Spleen (tissue), 11 donors: ENCODE data around the gene UBE2N. TPM values are rescaled to one million over a fixed set of nuclear protein-coding genes. Genes with fewer than 3 reads are reported as not detected.

Source experiments
- DNase-seq: peaks from one replicate; pipeline ENCODE4 v3.0.0-alpha.2; 2020
- H3K27ac ChIP-seq, 8 donors: fragments of 200-600 bp; sonication (generic) in 7 of 8; 1 replicate in 4 of 8; 2 replicates in 4 of 8; pipeline versions ENCODE4 v1.5.0 to v1.8.0; 2016 to 2021; ENCODE audit warnings: inconsistent platforms in 4 of 8, mild to moderate bottlenecking in 4 of 8, moderate library complexity in 1 of 8
- H3K27me3 ChIP-seq, 7 donors: fragments of 200-600 bp; sonication (generic) in 6 of 7; replicated peaks in 1 of 7; 1 replicate in 4 of 7; 2 replicates in 3 of 7; pipeline versions ENCODE4 v1.5.0 to v1.8.0; 2016 to 2021; ENCODE audit warnings: inconsistent platforms in 3 of 7, mild to moderate bottlenecking in 1 of 7
- H3K36me3 ChIP-seq, 6 donors: fragments of 200-600 bp; sonication (generic) in 5 of 6; 1 replicate in 4 of 6; 2 replicates in 2 of 6; pipeline versions ENCODE4 v1.5.0 to v1.8.0; 2016 to 2021; ENCODE audit warnings: inconsistent platforms in 2 of 6
- H3K4me1 ChIP-seq, 6 donors: fragments of 200-600 bp; sonication (generic) in 5 of 6; 1 replicate in 3 of 6; 2 replicates in 3 of 6; pipeline versions ENCODE4 v1.5.0 to v1.8.0; 2016 to 2021; ENCODE audit warnings: inconsistent platforms in 3 of 6
- H3K4me3 ChIP-seq, 8 donors: fragments of 200-600 bp; sonication (generic) in 7 of 8; 1 replicate in 4 of 8; 2 replicates in 4 of 8; pipeline versions ENCODE4 v1.5.0 to v1.8.0; 2016 to 2021; ENCODE audit warnings: inconsistent platforms in 4 of 8, mild to moderate bottlenecking in 4 of 8, moderate library complexity in 2 of 8
- H3K9me3 ChIP-seq, 8 donors: fragments of 200-600 bp; sonication (generic) in 7 of 8; 1 replicate in 4 of 8; 2 replicates in 4 of 8; pipeline versions ENCODE4 v1.5.0 to v1.8.0; 2016 to 2021; ENCODE audit warnings: inconsistent platforms in 4 of 8
- CTCF ChIP-seq, 11 experiments: fragments of 200-600 bp in 7 of 11; fragments of 450-650 bp in 4 of 11; sonication (generic) in 4 of 11; IDR thresholded peaks in 8 of 11; conservative IDR thresholded peaks in 3 of 11; 1 replicate in 7 of 11; 2 replicates in 4 of 11; pipeline versions ENCODE4 v1.4.0 to v1.8.0; 2016 to 2021; ENCODE audit warnings: antibody characterized with exemption in 11 of 11, inconsistent platforms in 4 of 11, mild to moderate bottlenecking in 1 of 11
- POLR2A ChIP-seq, 3 donors: fragments of 450-650 bp; IDR thresholded peaks; one replicate each; pipeline ENCODE4 v1.5.1; 2017; ENCODE audit warnings: antibody characterized with exemption in 3 of 3, mild to moderate bottlenecking in 1 of 3
- POLR2AphosphoS5 ChIP-seq, 3 donors: sonication (generic); formaldehyde crosslinking; IDR thresholded peaks; one replicate each; pipeline ENCODE4 v1.5.1; 2017; ENCODE audit warnings: antibody characterized with exemption in 3 of 3
- WGBS, 5 donors: extraction: QIAGEN DNeasy Blood & Tissue Kit in 3 of 5; methylation state at CpG; one replicate each; pipeline versions ENCODE4 v1.1.5 to v1.1.7; 2013 to 2018; 5-methylcytosine and 5-hydroxymethylcytosine counted together
- intact Hi-C: fragments of 100-400 bp; cut with DNase I; formaldehyde crosslinking; loops from one replicate; pipeline ENCODE4 v1.15.0; 2023; ENCODE audit warnings: low total_unique reads
- polyA plus RNA-seq, 3 donors: library from polyadenylated mRNA; stranded (reverse); fragments of 200-250 nt; gene quantifications; one replicate each; pipeline ENCODE4 v1.2.1, GENCODE V29; 2013
- total RNA-seq, 7 donors: library from RNA; depleted of rRNA in 3 of 7; stranded (reverse); fragments of >200 nt in 3 of 7; fragmentation: NEBNext Ultra II Directional in 4 of 7; extraction: Animal tissue kit (Norgen Biotek cat#: 25700) in 4 of 7; gene quantifications; one replicate each; pipeline versions ENCODE4 v1.1.0 to v1.2.1, GENCODE V29; 2016 to 2021
- donor health status: healthy with polysubstance abuse.
- donor health status: DM: no; HTN: no; CAD: no; lungs with moderate emphysema.
- donor health status: DM: no; HTN: no; CAD: no.
- donor health status: Bipolar disorder and iron deficiency.
- donor health status: healthy.
- donor health status: DM: no; HTN: no; CAD: no.
- donor health status: DM: yes; HTN: yes; CAD: no.

Gene UBE2N
- total and polyA plus RNA-seq, 10 donors, result 33.5 to 84.4 (median 63.0) TPM

GRCh38 chr12:93407963-93408283, 33.8 kb downstream of the UBE2N start:
- 84 to 94% (median 86%) methylated on average over 2 of the region's 2 CpGs for WGBS, 5 donors
- H3K36me3 ChIP-seq, result peaks cover 3 to 72% (median 33%) of the 10 kb centered on the region in 6 donors
- no peak overlapping the region for H3K4me3 ChIP-seq
- intact Hi-C loops, result no loop called here
- H3K9me3 ChIP-seq, result no peaks in the 10 kb centered on the region
- H3K4me1 ChIP-seq, result peaks cover under 1 to 24% (median 9%) of the 10 kb centered on the region in 6 donors
- TF ChIP-seq POLR2A (IDR thresholded peaks at IDR 0.05) (no peak), POLR2AphosphoS5 (IDR thresholded peaks at IDR 0.05) (no peak)
- H3K27ac ChIP-seq, result peak overlapping the region in 1 of 8 donors; percentile 9
- no peaks in the 10 kb centered on the region for H3K27me3 ChIP-seq
- DNase-seq, result no peak

- DNase-seq, result no peak
- peaks cover 3 to 78% (median 33%) of the 10 kb centered on the region in 6 donors for H3K36me3 ChIP-seq
- WGBS, 5 donors, result 81 to 85% (median 82%) methylated on average over 6 of the region's 6 CpGs
- H3K27ac ChIP-seq, result peak overlapping the region in 1 of 8 donors; percentile 9
- no peaks in the 10 kb centered on the region for H3K27me3 ChIP-seq
- no peak for TF ChIP-seq CTCF (IDR thresholded peaks at IDR 0.05 in 8 of 11, conservative IDR thresholded peaks at IDR 0.05 in 3 of 11)
- no peak for TF ChIP-seq POLR2A (IDR thresholded peaks at IDR 0.05)
- TF ChIP-seq POLR2AphosphoS5 (IDR thresholded peaks at IDR 0.05), result no peak
- intact Hi-C loops, result no loop called here
- no peak overlapping the region for H3K4me3 ChIP-seq
- H3K4me1 ChIP-seq, result peaks cover 0 to 18% (median 3%) of the 10 kb centered on the region in 6 donors
- no peaks in the 10 kb centered on the region for H3K9me3 ChIP-seq
These were observed 34.4 kb downstream of the UBE2N start for GRCh38 chr12:93407054-93407962.

GRCh38 chr12:93404961-93405849, 36.5 kb downstream of the UBE2N start:
- TF ChIP-seq CTCF (IDR thresholded peaks at IDR 0.05 in 8 of 11, conservative IDR thresholded peaks at IDR 0.05 in 3 of 11) (no peak), POLR2A (IDR thresholded peaks at IDR 0.05) (no peak), POLR2AphosphoS5 (IDR thresholded peaks at IDR 0.05) (peak in 1 of 3 donors; percentile 14)
- intact Hi-C loops, result no loop called here
- H3K4me1 ChIP-seq, result no peaks in the 10 kb centered on the region
- H3K4me3 ChIP-seq, result no peak overlapping the region
- no peak for DNase-seq
- no peak overlapping the region for H3K27ac ChIP-seq
- no peaks in the 10 kb centered on the region for H3K9me3 ChIP-seq
- no peaks in the 10 kb centered on the region for H3K27me3 ChIP-seq
- peaks cover 0 to 75% (median 24%) of the 10 kb centered on the region in 6 donors for H3K36me3 ChIP-seq
- 92 to 98% (median 97%) methylated on average over 6 of the region's 6 CpGs for WGBS, 5 donors

GRCh38 chr12:93403988-93404803, 37.6 kb downstream of the UBE2N start:
- no peak for DNase-seq
- Histone ChIP-seq H3K27me3 (no peaks in the 10 kb centered on the region), H3K36me3 (peaks cover 0 to 65% (median 15%) of the 10 kb centered on the region in 6 donors), H3K9me3 (no peaks in the 10 kb centered on the region), H3K4me1 (no peaks in the 10 kb centered on the region), H3K4me3 (no peak overlapping the region), H3K27ac (no peak overlapping the region)
- TF ChIP-seq CTCF (IDR thresholded peaks at IDR 0.05 in 8 of 11, conservative IDR thresholded peaks at IDR 0.05 in 3 of 11) (no peak), POLR2A (IDR thresholded peaks at IDR 0.05) (no peak), POLR2AphosphoS5 (IDR thresholded peaks at IDR 0.05) (peak in 1 of 3 donors; percentile 25)
- WGBS, 5 donors, result 86 to 92% (median 89%) methylated on average over 7 of the region's 7 CpGs
- intact Hi-C loops, result no loop called here
